Measurements from ENCODE around the gene DYSF.

- TF ChIP-seq GATA3 (IDR thresholded peaks at IDR 0.05; ENCODE audit: low read depth, low read length) (no peak), GATA2 (IDR thresholded peaks at IDR 0.05; ENCODE audit: low read depth, low read length) (no peak)
These were observed 262.8 kb downstream of the DYSF start for GRCh38 chr2:71715951-71716696.

Measured in SH-SY5Y (cell line).